GM12878 (cell line): Measurements from ENCODE around the gene CHRNA9.

Source experiments
- CBFB ChIP-seq: IDR thresholded peaks from 2 replicates; pipeline ENCODE4 v1.6.1; 2016; ENCODE audit warnings: antibody characterized with exemption, low read depth
- JUND ChIP-seq: IDR thresholded peaks from 2 replicates; pipeline ENCODE4 v1.6.1; 2012; ENCODE audit warnings: low read depth, mild to moderate bottlenecking, low read length, improper control_type of control experiment, moderate library complexity
- MAX ChIP-seq: IDR thresholded peaks from 2 replicates; pipeline ENCODE4 v1.6.1; 2012; ENCODE audit warnings: low read depth, low read length, improper control_type of control experiment
- MEF2A ChIP-seq: IDR thresholded peaks from 2 replicates; pipeline ENCODE4 v1.6.1; 2011; ENCODE audit warnings: low read depth, mild to moderate bottlenecking, low read length, moderate library complexity; ENCODE audit not compliant: insufficient read depth
- POLR2A ChIP-seq: IDR thresholded peaks from 2 replicates; pipeline ENCODE4 v1.6.1; 2011; ENCODE audit warnings: low read depth, mild to moderate bottlenecking, low read length
- SRF ChIP-seq, 2 experiments: IDR thresholded peaks; 2 replicates each; pipeline ENCODE4 v1.6.1; 2011; ENCODE audit warnings: low read depth in 2 of 2, low read length in 2 of 2, mild to moderate bottlenecking in 1 of 2, moderate library complexity in 1 of 2

- TF ChIP-seq JUND (no peak), CBFB (no peak), POLR2A (no peak), MAX (no peak), SRF (IDR thresholded peaks at IDR 0.05; ENCODE audit: low read depth in 2 of 2, low read length in 2 of 2) (no peak), MEF2A (no peak)
Measured at GRCh38 chr4:40299126-40299525, 36.0 kb upstream of the CHRNA9 start.
